ENCODE results near the gene ESYT3. TPM values are rescaled to one million over a fixed set of nuclear protein-coding genes. Genes with fewer than 3 reads are reported as not detected.

ESYT3 gene
- total and polyA plus RNA-seq, 2 of the 8 experiments (the other 6 are each of a cell fraction or from before 2014, with no cell fraction given): 4.4 to 7.3 TPM

DNA sequence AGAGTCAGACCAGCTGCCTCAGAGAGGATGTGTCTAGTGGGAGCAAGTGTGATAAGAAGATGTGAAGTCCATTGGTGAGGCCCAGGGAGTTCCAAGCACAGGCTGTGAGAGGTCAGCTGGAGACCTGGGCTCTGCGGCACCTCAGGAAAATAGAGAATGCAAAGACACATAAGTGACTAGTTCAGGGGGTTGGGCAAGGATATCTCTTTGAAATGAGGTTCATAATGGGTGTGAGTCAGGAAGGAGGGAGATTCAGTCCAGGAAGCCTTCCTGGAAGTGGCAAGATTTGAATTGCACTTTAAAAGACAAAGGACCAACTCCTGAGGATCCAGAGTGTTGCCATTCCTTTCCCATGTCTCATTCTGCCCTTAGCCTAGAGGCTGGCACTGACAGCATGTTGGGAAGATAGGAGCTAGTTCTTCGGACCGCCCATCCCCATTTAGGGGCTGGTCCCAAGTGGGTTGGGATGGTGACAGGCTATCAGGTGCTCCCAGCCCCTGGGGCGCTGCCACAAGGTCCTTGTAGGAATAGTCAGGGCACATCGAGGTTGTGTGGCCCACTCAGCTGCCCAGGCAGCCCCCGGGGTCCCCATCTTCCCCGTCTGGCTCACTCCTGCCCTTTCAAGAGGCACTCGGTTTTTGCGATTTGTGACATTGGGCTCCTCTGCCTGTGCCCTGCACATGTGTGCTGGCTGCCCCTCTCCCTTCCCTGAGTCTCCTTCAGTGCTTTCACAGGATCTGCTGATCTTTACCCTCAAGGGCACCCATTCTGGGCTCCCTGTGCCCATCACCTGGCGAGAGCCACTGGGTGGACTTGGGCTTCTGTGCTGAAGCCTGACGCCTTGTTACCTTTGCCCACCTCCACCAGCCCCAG lies 23.7 kb downstream of the ESYT3 start:
- no peak overlapping the region for H4K91ac ChIP-seq (replicated peaks; ENCODE audit: insufficient read length, low read length)
- H4K20me1 ChIP-seq (replicated peaks in 1 of 2; ENCODE audit: control insufficient read depth in 1 of 2, insufficient read depth in 2 of 2, low read length in 2 of 2): peaks cover 0 to 6% of the 10 kb centered on the region in 2 experiments
- no peak overlapping the region for H2AFZ ChIP-seq (ENCODE audit: low read length)
- H3K4me2 ChIP-seq (ENCODE audit: insufficient read depth in 1 of 2, low read depth in 2 of 2, low read length in 2 of 2): no peak overlapping the region
- H3K4me3 ChIP-seq (ENCODE audit: extremely low read depth in 1 of 4, insufficient read depth in 2 of 4, low read depth in 3 of 4, low read length in 4 of 4): no peak overlapping the region
- no peak overlapping the region for H3K23ac ChIP-seq (ENCODE audit: insufficient read length)
- POLR2A ChIA-PET (ENCODE audit: partially characterized antibody): no interaction called here
- H2BK5ac ChIP-seq (ENCODE audit: low read depth, low read length): no peak overlapping the region
- 83% methylated on average over 11 of the region's 11 CpGs; no CpG with 5 or more reads in 1 of the 2 experiments for WGBS, 2 experiments (ENCODE audit: extremely low coverage in 1 of 2, insufficient coverage in 1 of 2, insufficient read length in 1 of 2, insufficient replicate concordance in 2 of 2, low coverage in 1 of 2, low lambda C conversion rate in 2 of 2, missing lambda C conversion rate in 1 of 2)
- CTCF ChIA-PET (ENCODE audit: partially characterized antibody): interaction anchor here (0.9 to 3.7 kb wide), 9 partner anchors 19 to 503 kb away, joined by 3 to 21 read pairs (median 3); no protein-coding TSS in a partner anchor
- H2BK15ac ChIP-seq (ENCODE audit: low read length): no peak overlapping the region; the same call in 1 of the 2 replicates
- no peak overlapping the region for H4K8ac ChIP-seq (ENCODE audit: extremely low read depth, insufficient read depth, low read length)
- peaks cover 0 to 3% of the 10 kb centered on the region in 2 experiments; a peak in 2 of 4 replicates for H3K9me3 ChIP-seq (ENCODE audit: insufficient read depth in 2 of 2, low read depth in 1 of 2, low read length in 1 of 2)
- H2BK120ac ChIP-seq (replicated peaks; ENCODE audit: low read depth, low read length): no peak overlapping the region
- H3K27me3 ChIP-seq (replicated peaks in 1 of 4; ENCODE audit: control insufficient read depth in 3 of 4, extremely low read depth in 1 of 4, insufficient read depth in 3 of 4, low read length in 3 of 4): no peaks in the 10 kb centered on the region
- no peak overlapping the region; the same call in 1 of the 2 replicates for H3K18ac ChIP-seq (ENCODE audit: extremely low read depth, low read length)
- H3K79me1 ChIP-seq (ENCODE audit: low read depth, low read length): no peaks in the 10 kb centered on the region
- no peak overlapping the region for H3K27ac ChIP-seq (ENCODE audit: low read depth, low read length)
- H3K14ac ChIP-seq (ENCODE audit: insufficient read length): no peak overlapping the region
- H3K4me1 ChIP-seq (replicated peaks in 1 of 4; ENCODE audit: control insufficient read depth in 3 of 4, insufficient read depth in 4 of 4, low read length in 3 of 4): no peaks in the 10 kb centered on the region
- H3K79me2 ChIP-seq (ENCODE audit: control insufficient read depth in 1 of 2, insufficient read depth in 2 of 2, low read length in 2 of 2): no peaks in the 10 kb centered on the region
- H4K5ac ChIP-seq (ENCODE audit: insufficient read length, low read depth, low read length): no peak overlapping the region
- H3K9ac ChIP-seq (replicated peaks in 1 of 4; ENCODE audit: extremely low read depth in 1 of 4, low read depth in 3 of 4, low read length in 3 of 4): no peak overlapping the region
- DNase-seq (ENCODE audit: low read depth in 1 of 2, low spot score in 2 of 2) (no peak), FAIRE-seq (no peak)
- no peak overlapping the region for H2AK5ac ChIP-seq (ENCODE audit: low read depth, low read length)
- H2BK12ac ChIP-seq (ENCODE audit: low read depth, low read length): no peak overlapping the region
- no peak overlapping the region for H3K4ac ChIP-seq (replicated peaks; ENCODE audit: insufficient read length, low read depth, low read length)
- no peak overlapping the region for H3K56ac ChIP-seq (replicated peaks; ENCODE audit: insufficient read length, low read depth, low read length)
- H3K36me3 ChIP-seq (ENCODE audit: control insufficient read depth in 2 of 4, insufficient read depth in 4 of 4, low read length in 3 of 4): no peaks in the 10 kb centered on the region; a peak in 1 of 8 replicates
- TF ChIP-seq CHD2 (IDR thresholded peaks at IDR 0.05; ENCODE audit: low read length) (no peak), CREB1 (IDR thresholded peaks at IDR 0.05) (no peak)
- H2BK20ac ChIP-seq (ENCODE audit: low read length): no peak overlapping the region
- no peaks in the 10 kb centered on the region; the same call in 1 of the 2 replicates for H3K23me2 ChIP-seq (ENCODE audit: low read depth, low read length)

Data from H1 (cell line).